HAP-1 (cell line): ENCODE data around the gene PSMD3.
"Not testable (repeated sequence)": the region's sequence is repeated elsewhere in the genome, so short reads cannot be mapped to it uniquely, and the experiment has no call there.

ENCODE experiments used
- DNase-seq, 2 experiments: peaks; one replicate each; pipeline ENCODE4 v3.0.0-alpha.2; 2016 to 2020; ENCODE audit warnings: low spot score in 2 of 2
- H3K27me3 ChIP-seq: fragments of 250-450 bp; sonication (Bioruptor Pico); 2 replicates; pipeline ENCODE4 v1.5.1; 2020; ENCODE audit warnings: low read depth, mild to moderate bottlenecking, moderate library complexity
- H3K36me3 ChIP-seq: fragments of 250-450 bp; sonication (Bioruptor Pico); replicated peaks from 2 replicates; pipeline ENCODE4 v1.5.1; 2020; ENCODE audit warnings: mild to moderate bottlenecking
- H3K4me1 ChIP-seq: fragments of 250-450 bp; sonication (Bioruptor Pico); 2 replicates; pipeline ENCODE4 v1.5.1; 2020; ENCODE audit warnings: mild to moderate bottlenecking
- H3K4me3 ChIP-seq: fragments of 250-450 bp; sonication (Bioruptor Pico); 2 replicates; pipeline ENCODE4 v1.5.1; 2020; ENCODE audit warnings: mild to moderate bottlenecking, moderate library complexity
- H3K9me3 ChIP-seq: fragments of 250-450 bp; sonication (Bioruptor Pico); 2 replicates; pipeline ENCODE4 v1.5.1; 2020; ENCODE audit warnings: mild to moderate bottlenecking, moderate library complexity
- in situ Hi-C: fragments of 300-500 bp; cut with MboI; formaldehyde crosslinking; loops from 3 replicates; pipeline ENCODE4 v1.14.3; 2020; ENCODE audit warnings: low sequenced_read_pairs, inconsistent platforms, mixed read lengths

PSMD3 gene

GRCh38 chr17:39996162-39996561, 15.6 kb downstream of the PSMD3 start:
- DNase-seq, result no peak
- no peaks in the 10 kb centered on the region for H3K27me3 ChIP-seq
- in situ Hi-C loops, result no loop called here
- no peak overlapping the region for H3K4me3 ChIP-seq
- peaks cover 65% of the 10 kb centered on the region for H3K36me3 ChIP-seq
- no peaks in the 10 kb centered on the region for H3K9me3 ChIP-seq
- no peaks in the 10 kb centered on the region for H3K4me1 ChIP-seq

GRCh38 chr17:39996800-39997199, 16.2 kb downstream of the PSMD3 start:
- in situ Hi-C loops, result no loop called here
- peaks cover 58% of the 10 kb centered on the region for H3K36me3 ChIP-seq

GRCh38 chr17:39997543-39997942, 16.9 kb downstream of the PSMD3 start:
- H3K4me3 ChIP-seq, result no peak overlapping the region
- H3K9me3 ChIP-seq, result no peaks in the 10 kb centered on the region
- no peaks in the 10 kb centered on the region for H3K27me3 ChIP-seq
- DNase-seq, result no peak
- in situ Hi-C loops, result no loop called here
- peaks cover 51% of the 10 kb centered on the region for H3K36me3 ChIP-seq
- no peaks in the 10 kb centered on the region for H3K4me1 ChIP-seq

More at GRCh38 chr17:39996800-39997199, 16.2 kb downstream of the PSMD3 start:
- no peaks in the 10 kb centered on the region for H3K27me3 ChIP-seq
- no peaks in the 10 kb centered on the region for H3K9me3 ChIP-seq
- no peaks in the 10 kb centered on the region for H3K4me1 ChIP-seq
- no peak overlapping the region for H3K4me3 ChIP-seq
- DNase-seq, result no peak

GRCh38 chr17:39999067-39999466, 18.5 kb downstream of the PSMD3 start:
- in situ Hi-C loops, result no loop called here
- no peaks in the 10 kb centered on the region for H3K27me3 ChIP-seq
- no peaks in the 10 kb centered on the region for H3K4me1 ChIP-seq
- no peaks in the 10 kb centered on the region for H3K9me3 ChIP-seq
- peaks cover 36% of the 10 kb centered on the region for H3K36me3 ChIP-seq
- no peak overlapping the region for H3K4me3 ChIP-seq
- no peak for DNase-seq

GRCh38 chr17:40000161-40000560, 19.6 kb downstream of the PSMD3 start:
- H3K27me3 ChIP-seq, result no peaks in the 10 kb centered on the region
- DNase-seq, result no peak
- no peak overlapping the region for H3K4me3 ChIP-seq
- H3K36me3 ChIP-seq, result peaks cover 25% of the 10 kb centered on the region
- no peaks in the 10 kb centered on the region for H3K4me1 ChIP-seq
- H3K9me3 ChIP-seq, result no peaks in the 10 kb centered on the region
- in situ Hi-C loops, result no loop called here

GRCh38 chr17:40001335-40001734, 20.7 kb downstream of the PSMD3 start:
- H3K9me3 ChIP-seq, H3K27me3 ChIP-seq, H3K4me1 ChIP-seq, in situ Hi-C loops, DNase-seq, H3K4me3 ChIP-seq: not testable (repeated sequence)
- peaks cover 13% of the 10 kb centered on the region for H3K36me3 ChIP-seq

GRCh38 chr17:40004072-40004471, 23.5 kb downstream of the PSMD3 start:
- H3K9me3 ChIP-seq, result no peaks in the 10 kb centered on the region
- no peak overlapping the region for H3K4me3 ChIP-seq
- no peaks in the 10 kb centered on the region for H3K36me3 ChIP-seq
- in situ Hi-C loops, result no loop called here
- DNase-seq, result no peak
- H3K27me3 ChIP-seq, result no peaks in the 10 kb centered on the region
- no peaks in the 10 kb centered on the region for H3K4me1 ChIP-seq

GRCh38 chr17:40004712-40005111, 24.1 kb downstream of the PSMD3 start:
- H3K4me1 ChIP-seq, result no peaks in the 10 kb centered on the region
- H3K36me3 ChIP-seq, result no peaks in the 10 kb centered on the region
- H3K4me3 ChIP-seq, result no peak overlapping the region
- H3K27me3 ChIP-seq, result no peaks in the 10 kb centered on the region
- in situ Hi-C loops, result no loop called here
- H3K9me3 ChIP-seq, result no peaks in the 10 kb centered on the region
- no peak for DNase-seq

- Histone ChIP-seq H3K4me1 (no peaks in the 10 kb centered on the region), H3K4me3 (no peak overlapping the region), H3K36me3 (no peaks in the 10 kb centered on the region), H3K27me3 (no peaks in the 10 kb centered on the region), H3K9me3 (no peaks in the 10 kb centered on the region)
- in situ Hi-C loops, result no loop called here
- no peak for DNase-seq
Measured at GRCh38 chr17:40005520-40005919, 24.9 kb downstream of the PSMD3 start.

- not testable (repeated sequence) for DNase-seq, H3K4me3 ChIP-seq, H3K9me3 ChIP-seq, H3K27me3 ChIP-seq, H3K36me3 ChIP-seq, H3K4me1 ChIP-seq
- in situ Hi-C loops, result loop anchor here (5.0 kb wide), 1 partner anchor 76 kb away; no protein-coding TSS in a partner anchor
Measured at GRCh38 chr17:40010946-40011500, 30.4 kb downstream of the PSMD3 start.

GRCh38 chr17:40012017-40012647, 31.5 kb downstream of the PSMD3 start:
- H3K36me3 ChIP-seq, H3K4me3 ChIP-seq, DNase-seq, H3K27me3 ChIP-seq, H3K4me1 ChIP-seq, H3K9me3 ChIP-seq: not testable (repeated sequence)
- in situ Hi-C loops, result loop anchor here (5.0 kb wide), 1 partner anchor 75 kb away; no protein-coding TSS in a partner anchor

GRCh38 chr17:40014375-40014980, 33.9 kb downstream of the PSMD3 start:
- no peak for DNase-seq
- Histone ChIP-seq H3K36me3 (peaks cover 5% of the 10 kb centered on the region), H3K27me3 (no peaks in the 10 kb centered on the region), H3K4me3 (no peak overlapping the region), H3K9me3 (no peaks in the 10 kb centered on the region), H3K4me1 (0 out of 2 replicates have a peak, but pooled peaks cover 5% of the 10 kb centered on the region)
- in situ Hi-C loops, result loop anchor here (5.0 kb wide), 1 partner anchor 73 kb away; no protein-coding TSS in a partner anchor

- DNase-seq, result no peak
- in situ Hi-C loops, result no loop called here
- Histone ChIP-seq H3K9me3 (no peaks in the 10 kb centered on the region), H3K36me3 (peaks cover 13% of the 10 kb centered on the region), H3K4me3 (no peak within 1 kb of the TSS), H3K4me1 (0 out of 2 replicates have a peak, but pooled peaks cover 5% of the 10 kb centered on the region), H3K27me3 (no peaks in the 10 kb centered on the region)
Measured at GRCh38 chr17:40015005-40015997, 34.7 kb downstream of the PSMD3 start, which contains the start of gene CSF3. TSS of gene CSF3 (plus strand) at chr17:40015440. CDS start at chr17:40015475, 35 bp downstream.
